Transverse colon (tissue), 4 donors: Measurements from ENCODE around the gene GPR26.

Experiments
- CTCF ChIP-seq, 5 experiments: fragments of 200-600 bp in 3 of 5; fragments of 450-650 bp in 2 of 5; sonication (generic) in 3 of 5; IDR thresholded peaks; 1 replicate in 2 of 5; 2 replicates in 3 of 5; pipeline ENCODE4 v1.5.1; 2016 to 2017; ENCODE audit warnings: antibody characterized with exemption in 5 of 5, inconsistent platforms in 3 of 5, mild to moderate bottlenecking in 2 of 5, moderate library complexity in 1 of 5
- POLR2A ChIP-seq: fragments of 450-650 bp; IDR thresholded peaks from one replicate; pipeline ENCODE4 v1.6.1; 2016; ENCODE audit warnings: antibody characterized with exemption, mild to moderate bottlenecking, moderate library complexity
- POLR2AphosphoS5 ChIP-seq, 3 donors: sonication (generic); formaldehyde crosslinking; IDR thresholded peaks; one replicate each; pipeline ENCODE4 v1.6.1; 2016; ENCODE audit warnings: antibody characterized with exemption in 3 of 3

DNA sequence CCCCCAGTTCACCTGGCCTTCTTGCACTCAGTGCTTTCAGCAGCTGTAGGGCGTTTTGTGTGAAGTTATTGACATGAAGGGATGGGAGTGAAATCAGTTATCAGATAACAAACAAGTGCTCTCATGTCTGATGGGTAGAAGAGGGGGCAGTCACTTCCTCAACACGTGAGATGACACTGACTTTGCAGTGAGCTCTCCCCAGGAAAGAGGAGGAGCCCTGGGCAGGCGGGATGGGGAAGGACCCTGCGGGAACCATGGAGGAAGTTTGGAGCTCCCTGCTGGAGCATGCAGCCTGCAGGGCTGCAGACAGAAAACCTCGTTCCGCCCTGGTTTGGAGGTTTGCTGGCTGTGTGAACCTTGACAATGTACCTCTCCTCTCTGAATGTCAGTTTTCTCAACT lies 38.7 kb downstream of the GPR26 start:
- TF ChIP-seq CTCF (IDR thresholded peaks at IDR 0.05) = no peak
- TF ChIP-seq POLR2A = no peak
- no peak for TF ChIP-seq POLR2AphosphoS5 (IDR thresholded peaks at IDR 0.05)
